HG02938 (cell line): ENCODE measurements around the gene FHIT.

Source experiments
- ATAC-seq: cut with Tn5 transposase; IDR thresholded peaks from one replicate; pipeline ENCODE4 v1.9.1; 2021; ENCODE audit warnings: mild to moderate bottlenecking, moderate library complexity; ENCODE audit not compliant: unreplicated experiment

FHIT gene

GRCh38 chr3:60434950-60435349 lies 816.3 kb downstream of the FHIT start:
- no peak for ATAC-seq

GRCh38 chr3:60434323-60434722 lies 816.9 kb downstream of the FHIT start:
- no peak for ATAC-seq

- ATAC-seq = no peak
These were observed 819.7 kb downstream of the FHIT start for GRCh38 chr3:60431599-60431958.

GRCh38 chr3:60430205-60430604 lies 821.0 kb downstream of the FHIT start:
- ATAC-seq = no peak

- no peak for ATAC-seq
These were observed 824.1 kb downstream of the FHIT start for GRCh38 chr3:60427109-60427508.

GRCh38 chr3:60424942-60425341 lies 826.3 kb downstream of the FHIT start:
- ATAC-seq = no peak

GRCh38 chr3:60424034-60424433 lies 827.2 kb downstream of the FHIT start:
- no peak for ATAC-seq

- no peak for ATAC-seq
These were observed 827.7 kb downstream of the FHIT start for GRCh38 chr3:60423556-60423955.

GRCh38 chr3:60421749-60422446 lies 829.4 kb downstream of the FHIT start:
- no peak for ATAC-seq

- no peak for ATAC-seq
These were observed 833.7 kb downstream of the FHIT start for GRCh38 chr3:60417576-60417975.

GRCh38 chr3:60414011-60414410 lies 837.2 kb downstream of the FHIT start:
- no peak for ATAC-seq

- ATAC-seq = no peak
These were observed 837.7 kb downstream of the FHIT start for GRCh38 chr3:60413551-60413950.

- no peak for ATAC-seq
These were observed 847.4 kb downstream of the FHIT start for GRCh38 chr3:60403866-60404265.

GRCh38 chr3:60402931-60403330 lies 848.3 kb downstream of the FHIT start:
- no peak for ATAC-seq

- no peak for ATAC-seq
These were observed 851.1 kb downstream of the FHIT start for GRCh38 chr3:60399861-60400845.

- no peak for ATAC-seq
These were observed 852.0 kb downstream of the FHIT start for GRCh38 chr3:60399292-60399691.

- ATAC-seq = no peak
These were observed 856.0 kb downstream of the FHIT start for GRCh38 chr3:60395173-60395762.

GRCh38 chr3:60393946-60394345 lies 857.3 kb downstream of the FHIT start:
- ATAC-seq = no peak

- ATAC-seq = no peak
These were observed 858.8 kb downstream of the FHIT start for GRCh38 chr3:60392501-60392900.

- no peak for ATAC-seq
These were observed 860.0 kb downstream of the FHIT start for GRCh38 chr3:60391292-60391691.

GRCh38 chr3:60388731-60389130 lies 862.5 kb downstream of the FHIT start:
- no peak for ATAC-seq

- ATAC-seq = no peak
These were observed 864.9 kb downstream of the FHIT start for GRCh38 chr3:60386306-60386705.
